ENCODE results near the gene HIP1R.

The HIP1R gene

GRCh38 chr12:122847921-122848421, 12.7 kb downstream of the HIP1R start:
- DNase-seq (ENCODE audit: low spot score) = no peak

- no peak for DNase-seq (ENCODE audit: low spot score)
Measured at GRCh38 chr12:122848471-122849351, 13.5 kb downstream of the HIP1R start.

- no peak for DNase-seq (ENCODE audit: low spot score)
Measured at GRCh38 chr12:122849352-122850047, 14.2 kb downstream of the HIP1R start.

GRCh38 chr12:122850048-122850445, 14.8 kb downstream of the HIP1R start:
- no peak for DNase-seq (ENCODE audit: low spot score)

GRCh38 chr12:122850695-122851350, 15.6 kb downstream of the HIP1R start:
- DNase-seq (ENCODE audit: low spot score) = no peak

- peak; percentile 79 for DNase-seq (ENCODE audit: low spot score)
Measured at GRCh38 chr12:122851820-122852219, 16.6 kb downstream of the HIP1R start.

- DNase-seq (ENCODE audit: low spot score) = no peak
Measured at GRCh38 chr12:122852336-122853275, 17.3 kb downstream of the HIP1R start.

GRCh38 chr12:122853582-122854245, 18.5 kb downstream of the HIP1R start:
- no peak for DNase-seq (ENCODE audit: low spot score)

GRCh38 chr12:122854554-122854953, 19.3 kb downstream of the HIP1R start:
- no peak for DNase-seq (ENCODE audit: low spot score)

- no peak for DNase-seq (ENCODE audit: low spot score)
Measured at GRCh38 chr12:122855071-122855829, 20.0 kb downstream of the HIP1R start.

- DNase-seq (ENCODE audit: low spot score) = no peak
Measured at GRCh38 chr12:122855928-122856831, 20.9 kb downstream of the HIP1R start.

GRCh38 chr12:122856999-122857671, 21.9 kb downstream of the HIP1R start:
- DNase-seq (ENCODE audit: low spot score) = peak; percentile 39

GRCh38 chr12:122858171-122858570, 22.9 kb downstream of the HIP1R start:
- DNase-seq (ENCODE audit: low spot score) = no peak

GRCh38 chr12:122858591-122859302, 23.5 kb downstream of the HIP1R start:
- DNase-seq (ENCODE audit: low spot score) = no peak

GRCh38 chr12:122859303-122860039, 24.2 kb downstream of the HIP1R start:
- no peak for DNase-seq (ENCODE audit: low spot score)

- DNase-seq (ENCODE audit: low spot score) = peak; percentile 70
Measured at GRCh38 chr12:122860040-122860853, 25.0 kb downstream of the HIP1R start.

Data from RKO (cell line).